Endothelial cell of umbilical vein (primary cell): ENCODE data around the gene CD247. TPM values are rescaled to one million over a fixed set of nuclear protein-coding genes. Genes with fewer than 3 reads are reported as not detected.

Experiments
- BruUV-seq: library from RNA; stranded (reverse); fragments of 400-500 nt; replicated peaks from 2 replicates; lab custom pipeline; 2021; lab: Mats Ljungman, UMichigan
- CTCF ChIA-PET: fragments of 300-600, 350-600 bp; sonication (Branson Sonifier 250); formaldehyde crosslinking; loops from one replicate; lab custom pipeline; 2021; ENCODE audit warnings: antibody characterized with exemption, inconsistent platforms; lab: Charles Lee
- POLR2A ChIA-PET: fragments of 300-600, 350-600 bp; sonication (Branson Sonifier 250); formaldehyde crosslinking; loops from one replicate; lab custom pipeline; 2021; ENCODE audit warnings: antibody characterized with exemption, inconsistent platforms; lab: Charles Lee
- DNase-seq: peaks from one replicate; pipeline ENCODE4 v3.0.0-alpha.2; 2011; ENCODE audit warnings: low read depth, low spot score
- FAIRE-seq: peaks from 2 replicates; lab custom pipeline; 2011; peaks lifted over from hg19 to GRCh38; lab: Jason Lieb, UNC
- H2AFZ ChIP-seq: 2 replicates; pipeline ENCODE4 v1.6.0; 2012; ENCODE audit warnings: low read depth, low read length, control low read depth, inconsistent platforms
- H3K27ac ChIP-seq: 2 replicates; pipeline ENCODE4 v1.5.1; 2011; ENCODE audit warnings: low read depth, mild to moderate bottlenecking, control low read depth, low read length, moderate library complexity; ENCODE audit not compliant: insufficient read depth
- H3K27me3 ChIP-seq, 2 experiments: 2 replicates each; pipeline versions ENCODE4 v1.6.0 to v1.6.1; 2011; ENCODE audit warnings: low read length in 2 of 2, mixed read lengths in 1 of 2; ENCODE audit not compliant: control insufficient read depth in 2 of 2, insufficient read depth in 2 of 2
- H3K36me3 ChIP-seq, 2 experiments: 2 replicates in 1 of 2; 3 replicates in 1 of 2; pipeline ENCODE4 v1.5.1; 2011; ENCODE audit warnings: low read length in 2 of 2, mild to moderate bottlenecking in 1 of 2, moderate library complexity in 1 of 2; ENCODE audit not compliant: control insufficient read depth in 2 of 2, insufficient read depth in 2 of 2; ENCODE audit errors: extremely low read depth in 1 of 2
- H3K4me1 ChIP-seq: 3 replicates; pipeline ENCODE4 v1.5.1; 2011; ENCODE audit warnings: mild to moderate bottlenecking, low read length; ENCODE audit not compliant: control insufficient read depth, insufficient read depth; ENCODE audit errors: extremely low read depth
- H3K4me2 ChIP-seq: 2 replicates; pipeline ENCODE4 v1.6.1; 2011; ENCODE audit warnings: low read length, control low read depth, mixed read lengths; ENCODE audit not compliant: insufficient read depth
- H3K4me3 ChIP-seq, 3 experiments: fragments of 200-600 bp in 1 of 3; sonication (generic), shearing (Covaris generic) in 1 of 3; replicated peaks in 1 of 3; 2 replicates each; pipeline ENCODE4 v1.5.1; 2011 to 2016; ENCODE audit warnings: control low read depth in 3 of 3, low read length in 3 of 3, mild to moderate bottlenecking in 2 of 3, inconsistent platforms in 1 of 3, low read depth in 1 of 3, moderate library complexity in 1 of 3; ENCODE audit not compliant: insufficient read depth in 1 of 3
- H3K79me2 ChIP-seq: 2 replicates; pipeline ENCODE4 v1.6.0; 2012; ENCODE audit warnings: low read length, inconsistent platforms; ENCODE audit not compliant: control insufficient read depth, insufficient read depth
- H3K9ac ChIP-seq: replicated peaks from 2 replicates; pipeline ENCODE3; 2011; ENCODE audit warnings: low read length, control low read depth; ENCODE audit not compliant: insufficient read depth; ENCODE audit errors: extremely low read depth
- H3K9me1 ChIP-seq: replicated peaks from 3 replicates; pipeline ENCODE4 v1.6.0; 2011; ENCODE audit warnings: mild to moderate bottlenecking, low read length; ENCODE audit not compliant: control insufficient read depth, insufficient read depth; ENCODE audit errors: extremely low read depth
- H3K9me3 ChIP-seq: replicated peaks from 2 replicates; pipeline ENCODE4 v1.5.1; 2012; ENCODE audit warnings: low read length, inconsistent platforms; ENCODE audit not compliant: control insufficient read depth, insufficient read depth
- H4K20me1 ChIP-seq: replicated peaks from 2 replicates; pipeline ENCODE3; 2011; ENCODE audit warnings: mild to moderate bottlenecking, low read length; ENCODE audit not compliant: control insufficient read depth, insufficient read depth; ENCODE audit errors: extremely low read depth
- EZH2 ChIP-seq: IDR thresholded peaks from 2 replicates; pipeline ENCODE4 v1.6.1; 2012; ENCODE audit warnings: borderline replicate concordance, low read depth, mild to moderate bottlenecking, moderate library complexity, low read length, inconsistent platforms; ENCODE audit not compliant: severe bottlenecking
- FOS ChIP-seq: IDR thresholded peaks from 2 replicates; pipeline ENCODE4 v1.6.1; 2011; ENCODE audit warnings: mild to moderate bottlenecking, low read length, moderate library complexity, borderline replicate concordance; ENCODE audit not compliant: insufficient read depth
- GATA2 ChIP-seq: IDR thresholded peaks from 2 replicates; pipeline ENCODE4 v1.7.0; 2011; ENCODE audit warnings: low read depth, mild to moderate bottlenecking, moderate library complexity, mixed read lengths, low read length; ENCODE audit not compliant: insufficient read length, insufficient read depth
- JUN ChIP-seq: IDR thresholded peaks from 2 replicates; pipeline ENCODE4 v1.6.1; 2011; ENCODE audit warnings: borderline replicate concordance, low read depth; ENCODE audit not compliant: insufficient read length, insufficient read depth
- MAX ChIP-seq: IDR thresholded peaks from 2 replicates; pipeline ENCODE4 v1.6.1; 2011; ENCODE audit not compliant: insufficient read depth, insufficient read length
- MYC ChIP-seq: IDR thresholded peaks from one replicate; pipeline ENCODE4 v1.6.1; 2011; ENCODE audit warnings: mild to moderate bottlenecking, low read depth, low read length
- POLR2A ChIP-seq: IDR thresholded peaks from 2 replicates; pipeline ENCODE4 v1.6.1; 2012; ENCODE audit warnings: low read depth, mild to moderate bottlenecking, control low read depth, low read length
- POLR2AphosphoS5 ChIP-seq: IDR thresholded peaks from 2 replicates; pipeline ENCODE4 v1.6.1; 2012; ENCODE audit warnings: low read depth, mild to moderate bottlenecking, control low read depth, low read length, moderate library complexity; ENCODE audit not compliant: insufficient read depth
- dilution Hi-C: fragments of 300-500 bp; cut with MboI; formaldehyde crosslinking; loops from one replicate; pipeline ENCODE4 v1.15.0; 2019; ENCODE audit warnings: low sequenced_read_pairs; ENCODE audit not compliant: extremely low pct_ligation_motif_present
- intact Hi-C: fragments of 100-400 bp; cut with micrococcal nuclease; formaldehyde crosslinking; loops from one replicate; pipeline ENCODE4 v1.10.0; 2022
- polyA plus RNA-seq, 4 experiments: library from polyadenylated mRNA; depleted of rRNA in 3 of 4; stranded (reverse) in 3 of 4; unstranded in 1 of 4; fragments of >200 nt; gene quantifications; 2 replicates each; pipeline versions ENCODE4 v1.2.1 to v1.2.3, GENCODE V29; 2011 to 2012; ENCODE audit warnings: missing spikeins in 1 of 4
- total RNA-seq: library from RNA; stranded (reverse); gene quantifications from 2 replicates; pipeline ENCODE4 v1.2.3, GENCODE V29; 2021
- TF ChIP-seq, protein P1 (sequence below), 2 donors: IDR thresholded peaks; 1 replicate in 1 of 2; 2 replicates in 1 of 2; pipeline ENCODE4 v1.5.1; 2011; ENCODE audit warnings: low read length in 2 of 2, mild to moderate bottlenecking in 2 of 2, moderate library complexity in 2 of 2, control low read depth in 1 of 2, inconsistent platforms in 1 of 2, low read depth in 1 of 2; ENCODE audit not compliant: insufficient read depth in 1 of 2; ENCODE audit errors: extremely low read depth in 1 of 2

The CD247 gene
- total and polyA plus RNA-seq, 2 donors (not counting 3 experiments of a cell fraction or from before 2014, with no cell fraction given): not detected

DNA sequence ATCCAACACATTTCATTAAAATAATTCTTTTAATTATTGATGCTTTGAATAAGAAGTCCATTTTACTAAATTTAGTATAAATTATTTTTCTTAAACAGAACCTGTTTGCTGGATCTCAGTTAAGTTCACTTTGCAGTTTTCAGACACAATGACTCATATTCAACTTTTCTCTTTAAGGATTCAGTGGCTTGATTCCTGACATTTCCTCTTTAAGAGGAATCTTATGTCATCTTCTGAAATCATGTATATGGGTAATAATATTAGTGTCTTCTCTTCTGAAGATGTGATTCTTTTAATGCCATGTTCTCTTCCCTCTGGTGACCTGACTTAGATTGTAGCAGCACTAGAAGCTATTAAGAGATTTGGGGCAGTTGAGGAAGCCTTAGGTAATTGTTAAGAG, 22.7 kb upstream of the CD247 start:
- dilution Hi-C loops: no loop called here

More for the DNA sequence above, 22.7 kb upstream of the CD247 start:
- TF ChIP-seq MYC: no peak
- no peak for TF ChIP-seq JUN
- no peak for TF ChIP-seq MAX
- TF ChIP-seq POLR2AphosphoS5: no peak
- TF ChIP-seq POLR2A: no peak
- no peak for TF ChIP-seq EZH2
- TF ChIP-seq, protein P1, sequence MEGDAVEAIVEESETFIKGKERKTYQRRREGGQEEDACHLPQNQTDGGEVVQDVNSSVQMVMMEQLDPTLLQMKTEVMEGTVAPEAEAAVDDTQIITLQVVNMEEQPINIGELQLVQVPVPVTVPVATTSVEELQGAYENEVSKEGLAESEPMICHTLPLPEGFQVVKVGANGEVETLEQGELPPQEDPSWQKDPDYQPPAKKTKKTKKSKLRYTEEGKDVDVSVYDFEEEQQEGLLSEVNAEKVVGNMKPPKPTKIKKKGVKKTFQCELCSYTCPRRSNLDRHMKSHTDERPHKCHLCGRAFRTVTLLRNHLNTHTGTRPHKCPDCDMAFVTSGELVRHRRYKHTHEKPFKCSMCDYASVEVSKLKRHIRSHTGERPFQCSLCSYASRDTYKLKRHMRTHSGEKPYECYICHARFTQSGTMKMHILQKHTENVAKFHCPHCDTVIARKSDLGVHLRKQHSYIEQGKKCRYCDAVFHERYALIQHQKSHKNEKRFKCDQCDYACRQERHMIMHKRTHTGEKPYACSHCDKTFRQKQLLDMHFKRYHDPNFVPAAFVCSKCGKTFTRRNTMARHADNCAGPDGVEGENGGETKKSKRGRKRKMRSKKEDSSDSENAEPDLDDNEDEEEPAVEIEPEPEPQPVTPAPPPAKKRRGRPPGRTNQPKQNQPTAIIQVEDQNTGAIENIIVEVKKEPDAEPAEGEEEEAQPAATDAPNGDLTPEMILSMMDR (IDR thresholded peaks at IDR 0.05; ENCODE audit: extremely low read depth in 1 of 2, insufficient read depth in 1 of 2, low read depth in 1 of 2, low read length in 2 of 2): no peak
- TF ChIP-seq FOS: no peak
- no peak for TF ChIP-seq GATA2
- no peaks in the 10 kb centered on the region for H3K9me3 ChIP-seq
- H3K4me1 ChIP-seq: no peaks in the 10 kb centered on the region
- H3K27me3 ChIP-seq: no peaks in the 10 kb centered on the region
- intact Hi-C loops: no loop called here
- no peaks in the 10 kb centered on the region for H3K9me1 ChIP-seq
- H3K4me2 ChIP-seq: no peak overlapping the region
- H3K4me3 ChIP-seq: no peak overlapping the region
- no peaks in the 10 kb centered on the region for H4K20me1 ChIP-seq
- no TSS peak for BruUV-seq
- POLR2A ChIA-PET: no interaction called here
- DNase-seq (no peak), FAIRE-seq (no peak)
- no peak overlapping the region for H3K27ac ChIP-seq
- CTCF ChIA-PET: interaction anchor here (0.7 to 4.4 kb wide), 12 partner anchors 9 to 658 kb away, joined by 3 to 28 read pairs (median 5); partner anchors contain the start of gene CREG1
- H3K9ac ChIP-seq: no peak overlapping the region
- H2AFZ ChIP-seq: no peak overlapping the region
- no peaks in the 10 kb centered on the region for H3K79me2 ChIP-seq
- no peaks in the 10 kb centered on the region for H3K36me3 ChIP-seq
